GM10266 (cell line): ENCODE data around the gene C3orf22.

ENCODE experiments used
- DNase-seq: peaks from one replicate; pipeline ENCODE4 v3.0.0; 2012; ENCODE audit errors: extremely low spot score
- CTCF ChIP-seq: IDR thresholded peaks from 2 replicates; pipeline ENCODE4 v1.5.1; 2012; ENCODE audit warnings: mild to moderate bottlenecking, low read depth; ENCODE audit not compliant: control insufficient read depth, insufficient read depth; ENCODE audit errors: missing control alignments

Gene C3orf22

GRCh38 chr3:126541628-126542339 lies 16.9 kb downstream of the C3orf22 start:
- DNase-seq = no peak
- no peak for TF ChIP-seq CTCF

GRCh38 chr3:126540951-126541627 lies 17.6 kb downstream of the C3orf22 start:
- DNase-seq = no peak
- TF ChIP-seq CTCF = no peak

- DNase-seq = no peak
These were observed 18.3 kb downstream of the C3orf22 start for GRCh38 chr3:126540342-126540849.

GRCh38 chr3:126539558-126540250 lies 19.0 kb downstream of the C3orf22 start:
- no peak for TF ChIP-seq CTCF
- no peak for DNase-seq

More at GRCh38 chr3:126540342-126540849, 18.3 kb downstream of the C3orf22 start:
- TF ChIP-seq CTCF = no peak

- no peak for DNase-seq
- no peak for TF ChIP-seq CTCF
These were observed 19.8 kb downstream of the C3orf22 start for GRCh38 chr3:126538966-126539365.

GRCh38 chr3:126538316-126538715 lies 20.4 kb downstream of the C3orf22 start:
- TF ChIP-seq CTCF = no peak

More at GRCh38 chr3:126538316-126538715, 20.4 kb downstream of the C3orf22 start:
- DNase-seq = no peak
